NCI-H748 treated with DMSO at 0.1 percent for 48 hours (cell line): ENCODE results near the gene UTS2B.

Experiments
- DNase-seq: peaks from one replicate; lab custom pipeline; 2025; lab: John Stamatoyannopoulos, UW

UTS2B gene, protein sequence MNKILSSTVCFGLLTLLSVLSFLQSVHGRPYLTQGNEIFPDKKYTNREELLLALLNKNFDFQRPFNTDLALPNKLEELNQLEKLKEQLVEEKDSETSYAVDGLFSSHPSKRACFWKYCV

DNA sequence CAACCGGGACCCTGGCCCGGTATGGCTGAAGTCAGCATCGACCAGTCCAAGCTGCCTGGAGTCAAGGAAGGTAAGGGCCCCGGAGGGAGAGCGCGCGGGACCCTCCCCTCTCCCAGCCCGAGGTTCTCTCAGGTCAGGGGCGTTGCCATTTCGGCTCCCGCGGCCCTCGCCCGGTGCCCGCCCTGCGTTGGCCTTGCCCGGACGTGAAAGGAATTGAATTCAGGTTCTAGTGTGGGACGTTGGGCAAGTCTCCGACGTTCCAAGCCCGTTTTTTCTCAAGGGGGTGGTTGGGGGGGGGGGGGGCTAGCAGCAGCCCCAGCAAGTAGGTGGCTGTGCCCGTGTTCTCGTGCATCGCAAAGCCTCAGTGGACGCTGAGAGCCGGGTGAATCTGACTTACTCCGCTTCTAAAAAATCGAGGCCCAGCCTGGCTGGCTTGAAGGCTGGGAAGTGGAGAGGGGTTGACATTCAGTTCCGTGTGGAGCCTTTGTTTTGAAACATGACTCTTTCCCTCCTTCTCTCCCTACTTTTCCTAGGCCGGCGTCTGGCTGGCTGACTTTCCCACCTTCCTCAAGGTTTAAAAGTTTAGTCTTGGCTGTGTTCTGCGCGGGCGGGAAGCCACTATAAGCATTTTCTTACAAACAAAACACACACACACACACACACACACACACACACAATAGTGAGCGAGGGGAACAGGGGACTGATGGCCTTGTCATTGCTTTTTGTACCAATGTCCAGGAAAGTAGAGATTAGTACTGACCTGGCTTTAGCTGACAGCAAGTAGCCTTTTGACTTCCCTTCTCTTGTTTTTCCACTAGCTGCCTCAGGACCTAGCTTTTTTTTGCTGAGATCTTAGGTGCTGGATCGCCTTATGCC is at the start of gene UTS2B:
TSS of gene UTS2B (minus strand) at position 873 of the 876 bp plus-strand sequence. CDS start 48,337 bp downstream, outside the sequence.
- DNase-seq, result peak; percentile 9

DNA sequence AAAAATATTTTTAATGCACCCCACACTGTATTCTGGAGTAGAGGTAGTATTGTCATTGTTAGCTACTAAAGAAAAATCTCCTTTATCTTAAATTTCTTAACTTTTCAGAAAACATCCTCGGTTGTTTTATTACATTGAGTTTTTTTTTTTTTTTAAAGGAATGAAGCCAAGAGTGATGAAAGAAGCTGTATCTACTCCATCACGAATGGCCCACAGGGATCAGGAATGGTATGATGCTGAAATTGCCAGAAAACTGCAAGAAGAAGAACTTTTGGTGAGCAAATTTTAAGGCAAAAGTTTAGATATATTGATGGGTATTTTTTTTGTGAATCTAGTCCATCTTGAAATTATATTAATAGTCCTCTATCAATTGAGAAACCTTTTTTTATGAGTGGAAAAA is 49.7 kb upstream of the UTS2B start:
- DNase-seq, result no peak

DNA sequence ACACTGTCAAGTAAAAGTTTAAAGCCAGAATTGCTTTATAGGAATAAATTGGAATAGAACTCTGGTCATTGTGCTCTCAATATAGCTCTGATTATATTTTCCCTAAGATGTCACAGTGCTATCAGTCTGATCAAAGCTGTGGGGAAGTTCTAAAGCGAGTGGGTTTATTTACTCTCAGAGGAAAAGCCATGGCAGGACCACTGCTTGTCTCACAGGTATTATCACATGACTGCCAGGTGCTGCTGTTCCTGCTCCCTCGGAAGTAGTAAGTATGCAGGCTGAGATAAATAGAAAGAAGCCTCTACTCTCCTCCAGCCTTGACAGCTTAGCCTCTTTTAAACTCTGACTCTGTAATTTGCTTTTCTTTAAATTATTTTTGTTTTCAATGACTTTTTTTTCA is 49.1 kb upstream of the UTS2B start:
- DNase-seq, result no peak

DNA sequence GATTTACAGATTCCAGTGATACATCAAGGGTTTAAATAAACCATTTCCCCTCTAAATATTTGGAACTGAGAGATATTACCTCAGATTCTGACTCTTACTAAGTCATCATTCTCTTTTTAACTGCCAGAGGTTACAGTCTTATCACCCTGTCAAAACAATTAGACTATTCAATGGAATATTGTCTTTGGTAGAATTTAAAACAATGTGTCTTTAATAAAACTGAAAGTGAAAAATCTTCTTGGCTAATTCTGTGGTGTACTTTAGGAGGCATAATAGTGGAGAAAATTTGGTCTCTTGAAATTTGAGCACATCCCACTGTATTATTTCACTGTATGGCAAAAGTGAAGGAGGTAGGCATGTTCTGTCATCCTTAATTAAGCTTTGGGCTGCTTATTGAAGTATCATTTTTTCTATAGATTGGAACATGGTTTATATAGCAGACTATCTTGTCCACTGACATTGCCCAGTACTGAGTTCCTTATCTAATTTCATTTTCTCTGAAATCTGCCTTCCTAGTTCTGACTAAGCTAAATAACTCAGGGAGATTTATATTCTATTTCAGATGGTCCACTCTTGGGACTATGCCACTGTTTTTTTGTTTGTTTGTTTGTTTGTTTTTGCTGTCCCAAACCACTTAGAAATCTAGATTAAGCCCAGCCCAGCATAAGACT is 48.0 kb upstream of the UTS2B start:
- no peak for DNase-seq

DNA sequence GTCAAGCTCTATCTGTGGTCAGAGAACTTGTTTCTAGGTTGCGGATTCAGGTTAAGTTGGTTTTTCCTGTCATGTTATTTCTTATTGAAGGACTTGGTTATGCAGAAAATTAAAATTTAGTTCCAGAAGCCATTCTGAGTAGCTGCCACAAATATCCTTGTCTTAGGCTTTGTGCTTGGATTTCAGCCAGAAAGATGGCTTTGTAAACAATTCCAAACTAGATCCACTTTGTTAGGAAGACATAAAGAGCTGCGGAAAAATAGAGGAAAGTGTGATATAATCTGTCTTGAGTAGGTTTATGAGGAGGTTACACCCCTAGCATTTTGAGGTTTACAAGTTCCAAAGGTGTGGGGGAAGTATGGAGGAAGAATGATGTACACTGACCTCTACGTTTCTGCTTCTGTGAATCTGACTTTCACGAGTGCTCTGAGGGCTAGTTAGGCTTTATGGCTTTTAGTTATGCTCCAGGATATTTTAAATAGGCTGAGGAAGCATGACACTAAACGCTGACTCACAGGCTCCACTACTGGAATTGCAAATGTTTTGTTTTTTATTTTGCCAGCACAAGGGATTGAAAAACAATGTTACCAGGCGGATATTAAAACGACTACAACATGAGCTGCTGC is 46.3 kb upstream of the UTS2B start:
- no peak for DNase-seq

DNA sequence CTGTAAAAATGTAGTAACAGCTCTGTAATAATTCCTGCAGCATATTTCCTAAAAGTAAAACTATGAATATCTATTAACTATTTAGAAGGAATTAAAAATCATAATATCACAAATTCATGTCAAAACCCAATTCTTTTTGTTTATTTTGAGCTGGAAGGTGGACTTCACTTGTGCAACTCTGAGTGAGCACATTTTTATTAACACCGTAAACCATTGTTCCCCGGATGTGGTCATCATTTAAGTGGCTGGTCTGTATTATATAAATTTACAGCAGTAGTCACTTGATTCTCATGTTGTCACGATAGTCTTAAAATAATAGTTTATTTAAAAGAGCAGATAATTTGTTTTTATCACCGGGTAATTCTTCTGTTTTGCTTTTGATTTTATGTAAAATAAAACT is 43.0 kb upstream of the UTS2B start:
- no peak for DNase-seq

DNA sequence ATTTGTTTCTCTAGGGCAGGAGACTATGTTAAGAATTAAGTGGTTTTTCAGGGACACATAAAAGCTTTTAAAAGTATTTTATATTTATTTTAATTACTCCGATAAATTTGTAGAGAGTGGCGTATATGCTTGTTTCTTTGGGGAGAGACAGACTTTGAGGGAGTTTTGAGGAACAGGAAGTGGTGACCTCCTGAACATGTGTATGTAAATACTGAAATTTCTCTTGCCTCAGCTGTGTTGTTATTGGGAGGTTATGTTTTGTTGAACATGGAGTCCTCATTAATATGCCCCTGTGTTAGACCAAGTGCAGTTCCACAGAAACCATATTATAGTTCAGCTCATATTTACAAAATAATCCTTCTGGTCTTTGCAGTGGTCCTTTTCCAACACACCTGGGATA is 41.8 kb upstream of the UTS2B start:
- no peak for DNase-seq

DNA sequence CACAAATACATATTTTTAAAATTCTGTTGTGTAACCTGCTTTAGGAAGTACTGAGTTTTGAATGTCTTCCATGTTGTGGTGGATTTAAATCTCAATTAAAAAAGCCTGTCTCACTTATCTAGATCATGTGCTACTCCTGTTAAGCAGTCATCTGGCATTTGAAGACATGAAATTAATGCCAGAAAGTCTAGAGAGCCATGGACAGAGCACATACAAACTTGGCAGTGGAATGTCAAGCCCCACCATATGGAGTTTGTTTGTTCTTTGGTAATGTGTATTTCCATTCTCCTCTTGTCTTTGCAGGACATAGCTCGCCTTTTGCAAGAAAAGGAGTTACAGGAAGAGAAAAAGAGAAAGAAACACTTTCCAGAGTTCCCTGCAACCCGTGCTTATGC is 39.3 kb upstream of the UTS2B start:
- no peak for DNase-seq

DNA sequence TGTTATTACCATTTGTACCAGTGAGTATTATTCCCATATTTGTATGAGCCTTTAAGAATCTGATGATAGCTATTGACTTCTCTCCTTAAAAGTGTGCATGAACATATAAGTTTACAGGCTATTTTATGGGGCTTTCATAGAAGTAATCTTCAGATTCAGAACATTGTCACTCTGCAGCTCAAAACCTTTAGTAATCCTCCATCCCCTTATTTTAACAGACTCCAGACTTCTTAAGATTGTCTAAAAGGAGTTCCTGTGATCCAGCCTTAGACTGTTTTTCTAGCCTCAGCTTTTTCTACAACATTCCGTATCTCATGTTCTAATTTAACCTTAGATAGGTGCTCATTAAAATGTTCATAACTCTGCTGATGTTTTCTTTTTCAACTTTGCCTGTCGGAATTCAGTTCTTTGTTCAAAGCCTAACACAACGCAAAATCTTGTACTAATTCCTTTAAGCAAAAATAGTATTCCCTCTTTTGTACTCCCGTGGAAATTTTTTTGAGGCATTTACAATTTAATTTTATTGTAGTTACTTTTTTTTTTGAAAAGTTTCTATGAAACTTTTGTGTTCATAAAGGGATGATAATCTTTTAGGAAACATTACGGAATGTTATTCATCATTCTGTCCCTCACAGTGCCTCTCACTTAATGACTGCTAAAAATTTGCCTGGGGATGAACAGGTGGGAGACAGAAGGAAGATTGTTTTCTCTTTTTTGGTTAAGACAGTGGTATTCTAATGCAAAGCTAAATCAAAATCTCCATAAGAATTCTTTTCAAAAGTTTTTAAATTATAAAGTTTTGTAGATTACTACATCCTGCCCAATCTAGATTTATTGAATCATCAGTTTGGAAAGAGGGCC is 38.7 kb upstream of the UTS2B start:
- no peak for DNase-seq

DNA sequence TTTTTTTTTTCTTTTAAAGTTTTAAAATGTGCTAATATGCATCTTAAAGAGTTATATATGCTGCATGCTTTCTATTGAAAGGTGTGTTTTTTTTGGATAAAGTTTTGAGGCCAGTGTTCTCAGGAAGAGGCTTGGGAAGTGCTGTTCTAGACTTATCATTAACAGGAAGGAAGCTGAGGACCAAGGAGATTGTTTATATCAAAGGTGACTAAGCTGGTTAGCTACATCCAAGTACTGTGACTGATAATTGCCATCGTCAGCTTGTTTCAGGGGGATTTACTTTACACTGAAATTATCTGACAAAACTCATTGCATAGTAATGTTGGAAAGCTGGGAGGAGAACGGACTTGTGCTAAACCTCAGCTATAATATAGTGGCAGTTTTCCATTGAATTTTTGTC is 36.3 kb upstream of the UTS2B start:
- no peak for DNase-seq

DNA sequence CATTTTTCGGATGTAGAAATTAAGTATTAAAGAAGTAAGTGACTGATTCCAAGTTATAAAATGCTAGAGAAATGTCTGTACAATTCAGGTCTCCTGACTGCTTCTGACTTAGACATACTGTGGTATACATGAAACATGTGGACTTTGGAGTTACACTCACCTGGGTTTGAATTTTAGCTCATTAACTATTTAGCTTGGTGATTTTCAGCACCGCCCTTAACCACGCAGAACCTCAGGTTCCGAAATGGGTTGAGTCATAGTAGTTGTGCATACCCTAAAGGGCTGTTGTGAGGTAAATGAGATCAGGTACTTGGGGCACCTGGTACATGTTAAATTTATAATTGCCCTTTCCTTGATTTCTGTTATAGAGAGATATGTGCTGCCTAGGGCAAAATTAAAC is 32.9 kb upstream of the UTS2B start:
- no peak for DNase-seq

DNA sequence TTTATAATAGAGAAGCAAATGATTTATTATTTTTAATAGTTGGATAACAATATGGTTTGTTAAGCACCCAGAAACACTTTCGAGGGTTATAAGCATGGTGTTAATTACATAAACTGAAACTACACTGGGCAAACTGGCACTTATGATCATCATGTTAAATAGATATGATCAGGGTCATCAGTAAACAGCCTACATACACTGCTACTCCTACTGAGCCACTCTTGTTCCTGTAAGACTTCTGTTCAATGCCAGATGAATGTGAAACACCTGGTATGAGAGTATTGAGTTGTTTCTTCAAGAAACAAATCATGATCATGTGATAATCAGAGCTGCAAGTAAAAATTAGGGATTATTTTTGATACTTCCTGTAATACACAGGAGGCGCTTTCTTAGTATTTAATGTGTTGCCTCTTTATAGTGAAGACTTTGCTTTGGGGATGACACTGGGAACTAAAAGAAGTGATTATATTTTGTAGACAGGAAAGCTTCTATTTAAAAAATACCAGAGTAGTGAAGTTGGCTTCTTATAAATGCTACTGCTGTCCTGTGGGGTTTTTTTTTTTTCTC is 32.3 kb upstream of the UTS2B start:
- DNase-seq, result no peak

DNA sequence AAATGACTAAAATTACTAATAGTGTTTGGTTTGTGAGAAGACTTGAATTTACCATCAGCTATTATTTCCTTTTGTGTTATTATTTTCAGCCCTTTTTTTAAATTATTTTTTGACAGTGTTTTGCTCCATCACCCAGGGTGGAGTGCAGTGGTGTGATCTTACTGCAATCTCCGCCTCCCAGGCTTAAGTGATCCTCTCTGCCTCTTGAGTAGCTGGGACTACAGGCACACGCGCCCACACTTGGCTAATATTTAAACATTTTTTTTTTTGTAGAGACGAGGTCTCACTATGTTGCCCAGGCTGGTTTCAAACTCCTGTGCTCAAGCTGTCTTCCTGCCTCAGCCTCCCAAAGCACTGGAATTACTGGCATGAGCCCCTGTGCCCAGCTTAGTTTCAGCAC is 31.7 kb upstream of the UTS2B start:
- no peak for DNase-seq

DNA sequence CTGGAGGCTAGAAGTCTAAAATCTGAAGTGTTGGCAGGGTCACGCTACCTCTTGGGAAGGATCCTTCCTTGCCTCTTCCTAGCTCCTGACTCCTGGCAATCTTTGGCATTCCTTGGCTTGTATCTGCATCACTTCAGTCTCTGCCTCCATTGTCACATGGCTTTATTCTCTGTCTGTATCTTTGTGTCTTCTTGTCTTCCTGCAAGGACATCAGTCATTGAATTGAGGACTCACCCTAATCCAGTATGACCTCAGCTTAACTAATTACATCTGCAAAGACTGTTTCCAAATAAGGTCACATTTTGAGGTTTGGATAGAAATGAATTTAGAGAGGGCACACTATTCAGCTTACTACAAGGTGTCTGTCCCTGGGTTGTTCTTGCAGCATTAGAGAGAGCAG is 31.1 kb upstream of the UTS2B start:
- no peak for DNase-seq

DNA sequence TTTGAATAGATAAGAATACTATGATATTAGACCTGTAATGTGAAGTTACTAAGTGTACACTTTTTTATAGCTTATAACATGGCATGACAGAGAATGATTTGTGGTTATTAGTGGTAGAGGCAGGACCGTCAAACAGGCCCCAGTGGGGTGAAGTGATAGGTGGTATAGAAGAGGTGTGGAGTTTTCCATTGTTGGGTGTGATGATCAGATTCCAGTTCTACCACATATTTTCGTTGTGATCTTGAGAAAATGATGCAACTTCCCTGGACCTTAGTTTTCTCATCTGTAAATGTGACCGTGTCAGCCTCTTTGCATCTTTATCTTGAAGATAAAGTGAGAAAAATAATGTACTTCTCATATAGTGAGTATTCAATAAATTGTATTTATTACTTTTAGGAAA is 30.3 kb upstream of the UTS2B start:
- DNase-seq, result no peak

DNA sequence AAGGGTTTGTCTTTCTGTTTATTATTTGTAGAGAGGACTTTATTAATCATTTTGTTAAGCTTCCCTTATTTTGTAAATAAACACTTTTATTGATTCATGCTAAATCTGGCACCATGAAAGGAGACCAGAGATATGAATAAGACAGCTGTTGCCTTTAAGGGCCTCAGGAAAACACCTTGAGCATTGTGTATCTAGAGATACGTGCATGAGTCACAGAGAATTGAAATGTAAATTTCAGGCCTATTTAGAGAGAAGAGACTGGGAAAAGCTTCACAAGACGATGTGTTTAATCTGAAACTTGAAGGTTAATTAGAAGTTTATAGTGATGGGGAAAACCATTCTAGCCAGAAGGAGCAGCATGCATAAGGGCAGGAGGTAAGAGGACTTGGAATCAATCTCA is 28.6 kb upstream of the UTS2B start:
- DNase-seq, result no peak

DNA sequence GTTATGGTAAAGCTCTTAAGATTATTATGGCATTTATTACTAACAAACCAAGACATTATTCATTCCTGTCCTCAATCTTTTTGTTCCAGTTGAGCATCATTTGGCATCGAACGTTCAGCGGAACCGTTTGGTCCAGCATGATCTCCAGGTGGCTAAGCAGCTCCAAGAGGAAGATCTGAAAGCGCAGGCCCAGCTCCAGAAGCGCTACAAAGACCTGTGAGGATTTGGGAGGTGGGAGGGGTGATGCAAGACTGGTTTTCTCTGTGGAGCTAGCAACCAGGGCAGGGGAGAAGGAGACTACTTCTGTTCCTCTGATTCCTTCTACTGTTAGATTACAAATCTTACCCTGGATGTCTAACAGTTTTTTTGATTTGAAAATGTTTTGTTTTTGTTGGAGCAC is 27.6 kb upstream of the UTS2B start:
- no peak for DNase-seq

DNA sequence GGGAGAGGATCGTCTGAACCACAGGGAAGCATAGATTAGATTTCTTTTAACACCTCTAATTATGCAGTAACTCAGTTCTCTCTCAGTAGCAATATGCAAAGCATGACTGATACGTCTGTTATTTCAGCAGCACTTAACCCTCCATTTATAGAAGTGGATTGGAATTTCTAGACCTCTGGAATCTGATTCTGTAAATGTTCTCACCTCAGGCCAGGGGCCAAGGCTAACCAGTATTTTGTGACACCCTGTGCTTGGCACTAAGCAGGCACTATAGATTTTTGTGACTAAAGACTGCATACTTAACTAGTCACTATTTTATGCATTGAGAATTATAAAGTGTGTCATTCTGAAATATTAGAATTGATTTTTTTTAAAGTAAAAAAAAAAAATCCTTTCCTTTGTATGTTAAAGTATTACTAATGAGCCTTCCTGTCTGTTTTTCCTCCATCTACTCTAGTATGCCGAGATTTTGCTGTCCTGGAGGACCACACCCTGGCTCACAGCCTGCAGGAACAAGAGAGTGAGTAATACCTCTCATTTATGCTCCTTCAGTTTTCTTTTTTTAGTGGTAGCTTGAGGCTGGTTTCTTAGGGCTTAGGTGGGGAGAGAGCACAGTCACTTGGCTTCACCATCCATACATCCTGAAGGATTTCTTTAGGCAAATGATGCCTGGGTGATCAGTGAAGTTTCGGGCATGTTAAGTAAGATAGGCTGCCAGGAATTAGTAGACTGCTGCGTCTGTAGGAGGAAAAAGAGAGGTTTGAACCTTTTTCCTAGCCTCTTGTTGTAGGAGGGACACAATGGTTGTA is 26.5 kb upstream of the UTS2B start:
- no peak for DNase-seq

DNA sequence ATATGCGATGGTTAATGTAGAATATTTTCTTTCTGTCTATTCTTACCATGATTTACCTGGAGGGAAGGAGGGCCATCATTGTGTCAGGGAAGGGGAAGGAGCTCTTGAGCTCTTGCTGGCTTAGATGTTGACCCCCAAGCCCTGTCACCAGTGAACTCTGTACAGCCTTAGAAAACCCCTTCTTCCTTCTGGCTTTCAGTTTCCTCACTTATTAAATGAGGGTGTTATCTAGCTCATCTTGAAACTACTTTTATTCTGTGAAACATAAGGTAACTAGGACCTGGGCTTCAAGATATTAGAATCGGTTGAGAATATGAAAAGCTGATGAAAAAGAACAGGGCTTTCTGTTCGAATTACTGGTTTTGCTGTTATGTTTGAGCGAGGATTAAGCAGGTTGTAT is 25.1 kb upstream of the UTS2B start:
- DNase-seq, result no peak

DNA sequence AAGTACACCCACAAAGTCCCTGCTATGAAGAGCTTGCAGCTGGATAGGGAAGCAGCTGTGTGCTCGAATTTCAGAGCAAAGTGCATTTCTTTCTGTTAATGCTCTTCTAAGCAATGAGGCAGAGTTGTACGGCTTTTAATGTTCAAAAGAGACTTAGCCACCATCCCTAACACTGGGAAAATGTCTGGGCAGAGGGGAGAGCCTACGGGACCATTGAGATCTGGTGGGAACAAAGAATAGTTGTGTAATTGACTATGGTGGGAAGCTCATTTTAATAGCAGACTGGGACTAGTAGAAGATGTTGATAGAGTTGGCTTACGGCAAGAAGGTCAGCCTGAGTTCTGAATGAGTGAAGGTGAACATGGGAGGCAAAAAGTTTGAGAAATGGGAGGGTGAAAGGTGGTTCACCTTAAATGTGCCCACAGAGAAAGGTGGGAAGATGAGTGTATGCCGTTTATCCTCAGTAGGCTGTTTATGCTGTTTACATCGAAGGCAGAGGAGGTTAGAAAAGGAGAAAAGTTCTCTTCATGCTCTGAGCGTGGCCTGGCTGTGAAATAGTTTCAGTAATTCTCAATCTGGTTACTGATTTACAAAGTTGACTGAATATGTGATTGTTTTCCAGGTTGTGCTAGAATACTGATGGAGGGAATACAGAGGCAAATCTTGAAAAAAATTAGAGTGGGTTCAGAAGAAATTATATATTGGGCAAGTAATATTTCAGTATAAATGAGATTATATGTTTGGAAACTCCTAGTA is 22.9 kb upstream of the UTS2B start:
- DNase-seq, result no peak
